ENCODE measurements around the gene CARMIL3.

DNA sequence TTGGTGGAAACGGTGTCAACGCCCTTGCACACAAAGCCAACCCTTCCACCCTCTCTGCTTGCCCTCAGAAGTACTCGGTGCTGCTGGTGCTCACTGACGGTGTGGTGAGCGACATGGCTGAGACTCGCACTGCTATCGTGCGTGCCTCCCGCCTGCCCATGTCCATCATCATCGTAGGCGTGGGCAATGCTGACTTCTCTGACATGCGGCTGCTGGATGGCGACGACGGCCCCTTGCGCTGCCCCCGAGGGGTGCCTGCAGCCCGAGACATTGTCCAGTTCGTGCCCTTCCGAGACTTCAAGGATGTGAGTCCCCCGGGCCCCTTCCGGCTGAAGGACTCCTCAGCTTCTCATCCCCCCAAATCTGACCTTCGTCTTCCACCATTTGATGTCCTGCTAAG, 25.3 kb downstream of the CARMIL3 start:
- TF ChIP-seq CTCF (IDR thresholded peaks at IDR 0.05; ENCODE audit: low read length) (no peak), EZH2 (optimal IDR thresholded peaks at IDR 0.05; ENCODE audit: low read depth, low read length) (no peak), EZH2phosphoT487 (IDR thresholded peaks at IDR 0.05; ENCODE audit: low read length) (no peak)
